Ascending aorta (tissue), 2 donors: ENCODE results near the gene MYH6. TPM values are rescaled to one million over a fixed set of nuclear protein-coding genes. Genes with fewer than 3 reads are reported as not detected.
A peak's percentile ranks its signal among the peaks of the same experiment; 100 is the strongest.

Experiments used
- DNase-seq, 2 donors: peaks; one replicate each; pipeline ENCODE4 v3.0.0-alpha.2; 2019; ENCODE audit warnings: low spot score in 2 of 2
- H3K27ac ChIP-seq, 2 donors: fragments of 200-600 bp; sonication (generic); one replicate each; pipeline ENCODE4 v1.5.1; 2016 to 2017; ENCODE audit warnings: mild to moderate bottlenecking in 1 of 2
- H3K27me3 ChIP-seq: fragments of 200-600 bp; sonication (generic); one replicate; pipeline ENCODE4 v1.5.1; 2017
- H3K36me3 ChIP-seq, 2 donors: fragments of 200-600 bp; sonication (generic); one replicate each; pipeline ENCODE4 v1.5.1; 2016
- H3K4me1 ChIP-seq, 2 donors: fragments of 200-600 bp; sonication (generic); one replicate each; pipeline ENCODE4 v1.5.1; 2016 to 2017; ENCODE audit warnings: mild to moderate bottlenecking in 1 of 2
- H3K4me3 ChIP-seq, 2 donors: fragments of 200-600 bp; sonication (generic); one replicate each; pipeline ENCODE4 v1.5.1; 2016 to 2017; ENCODE audit warnings: mild to moderate bottlenecking in 1 of 2
- H3K9me3 ChIP-seq, 2 donors: fragments of 200-600 bp; sonication (generic); one replicate each; pipeline ENCODE4 v1.5.1; 2016
- intact Hi-C: fragments of 100-400 bp; cut with DNase I; formaldehyde crosslinking; loops from one replicate; pipeline ENCODE4 v1.15.1; 2023
- total RNA-seq: library from RNA; depleted of rRNA; stranded (reverse); fragments of >200 nt; gene quantifications from one replicate; pipeline ENCODE4 v1.1.0, GENCODE V29; 2016
- TF ChIP-seq, protein P1 (sequence below), 3 experiments: fragments of 200-600 bp in 2 of 3; fragments of 450-650 bp in 1 of 3; sonication (generic) in 2 of 3; IDR thresholded peaks; one replicate each; pipeline ENCODE4 v1.5.1; 2016 to 2019; ENCODE audit warnings: antibody characterized with exemption in 3 of 3, mild to moderate bottlenecking in 1 of 3, moderate library complexity in 1 of 3

The MYH6 gene
- total RNA-seq, 1 donor from 2014 or later, result not detected

DNA sequence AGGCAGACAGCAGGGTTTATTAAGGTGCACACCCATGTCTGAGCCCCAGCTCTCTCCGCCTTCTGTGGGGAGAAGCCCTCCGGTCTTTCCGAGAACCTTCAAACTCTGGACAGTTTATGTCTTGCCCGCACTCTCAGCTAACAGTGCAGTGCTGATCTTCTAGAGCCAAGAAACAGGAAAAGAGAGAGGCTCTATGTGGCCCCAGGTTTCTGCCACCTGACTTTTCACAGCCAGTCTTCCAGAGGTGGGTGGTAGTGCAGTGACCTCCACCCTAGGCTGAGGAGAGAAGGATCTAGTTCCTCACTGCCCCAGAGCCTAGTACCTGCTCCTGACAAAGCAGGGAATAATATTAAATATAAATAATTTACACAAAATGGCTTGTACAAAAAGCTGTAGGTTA lies 51.4 kb downstream of the MYH6 start:
- no peak overlapping the region for H3K27ac ChIP-seq
- no peaks in the 10 kb centered on the region for H3K9me3 ChIP-seq
- DNase-seq, result peak in 1 of 2 donors; percentile 16
- H3K27me3 ChIP-seq, result no peaks in the 10 kb centered on the region
- intact Hi-C loops, result loop anchor here (1.0 kb wide), 1 partner anchor 24 kb away; no protein-coding TSS in a partner anchor
- TF ChIP-seq, protein P1, sequence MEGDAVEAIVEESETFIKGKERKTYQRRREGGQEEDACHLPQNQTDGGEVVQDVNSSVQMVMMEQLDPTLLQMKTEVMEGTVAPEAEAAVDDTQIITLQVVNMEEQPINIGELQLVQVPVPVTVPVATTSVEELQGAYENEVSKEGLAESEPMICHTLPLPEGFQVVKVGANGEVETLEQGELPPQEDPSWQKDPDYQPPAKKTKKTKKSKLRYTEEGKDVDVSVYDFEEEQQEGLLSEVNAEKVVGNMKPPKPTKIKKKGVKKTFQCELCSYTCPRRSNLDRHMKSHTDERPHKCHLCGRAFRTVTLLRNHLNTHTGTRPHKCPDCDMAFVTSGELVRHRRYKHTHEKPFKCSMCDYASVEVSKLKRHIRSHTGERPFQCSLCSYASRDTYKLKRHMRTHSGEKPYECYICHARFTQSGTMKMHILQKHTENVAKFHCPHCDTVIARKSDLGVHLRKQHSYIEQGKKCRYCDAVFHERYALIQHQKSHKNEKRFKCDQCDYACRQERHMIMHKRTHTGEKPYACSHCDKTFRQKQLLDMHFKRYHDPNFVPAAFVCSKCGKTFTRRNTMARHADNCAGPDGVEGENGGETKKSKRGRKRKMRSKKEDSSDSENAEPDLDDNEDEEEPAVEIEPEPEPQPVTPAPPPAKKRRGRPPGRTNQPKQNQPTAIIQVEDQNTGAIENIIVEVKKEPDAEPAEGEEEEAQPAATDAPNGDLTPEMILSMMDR (IDR thresholded peaks at IDR 0.05), result no peak
- H3K4me1 ChIP-seq, result peaks cover 4 to 11% of the 10 kb centered on the region in 2 donors
- no peak overlapping the region for H3K4me3 ChIP-seq
- peaks cover 12 to 17% of the 10 kb centered on the region in 2 donors for H3K36me3 ChIP-seq

DNA sequence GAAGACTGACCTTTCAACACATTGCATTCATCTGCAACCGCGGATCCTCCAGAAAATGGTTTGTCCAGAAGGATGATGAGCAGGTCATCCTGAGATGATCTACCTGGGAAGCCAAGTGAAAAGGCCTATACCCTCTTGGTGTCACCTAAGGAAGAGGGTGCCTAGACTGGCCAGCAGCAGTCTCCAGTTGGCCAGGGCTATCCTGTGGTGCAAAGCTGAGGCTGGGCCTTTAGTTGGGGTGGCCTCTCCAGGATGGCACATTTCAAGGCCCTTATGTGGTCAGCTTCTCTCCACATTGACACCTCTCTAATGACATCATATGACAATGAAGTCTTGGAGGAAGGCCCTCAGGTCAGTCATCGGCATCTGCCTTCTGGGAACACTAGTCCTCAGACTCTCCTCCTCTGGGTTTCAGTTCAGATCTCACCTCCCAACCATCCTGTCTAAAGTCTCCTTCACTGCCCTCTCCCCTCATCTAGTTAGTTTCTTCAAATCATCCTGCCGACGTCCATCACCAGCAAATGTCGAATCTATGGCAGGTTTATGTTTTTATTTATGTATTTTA lies 52.1 kb downstream of the MYH6 start:
- Histone ChIP-seq H3K4me3 (no peak overlapping the region), H3K27me3 (no peaks in the 10 kb centered on the region), H3K4me1 (peaks cover 4 to 9% of the 10 kb centered on the region in 2 donors), H3K9me3 (no peaks in the 10 kb centered on the region), H3K36me3 (peaks cover 12 to 17% of the 10 kb centered on the region in 2 donors), H3K27ac (no peak overlapping the region)
- DNase-seq, result peak in 1 of 2 donors; percentile 37
- TF ChIP-seq, protein P1 (IDR thresholded peaks at IDR 0.05), result no peak
- intact Hi-C loops, result loop anchor here (1.0 kb wide), 1 partner anchor 24 kb away; no protein-coding TSS in a partner anchor

DNA sequence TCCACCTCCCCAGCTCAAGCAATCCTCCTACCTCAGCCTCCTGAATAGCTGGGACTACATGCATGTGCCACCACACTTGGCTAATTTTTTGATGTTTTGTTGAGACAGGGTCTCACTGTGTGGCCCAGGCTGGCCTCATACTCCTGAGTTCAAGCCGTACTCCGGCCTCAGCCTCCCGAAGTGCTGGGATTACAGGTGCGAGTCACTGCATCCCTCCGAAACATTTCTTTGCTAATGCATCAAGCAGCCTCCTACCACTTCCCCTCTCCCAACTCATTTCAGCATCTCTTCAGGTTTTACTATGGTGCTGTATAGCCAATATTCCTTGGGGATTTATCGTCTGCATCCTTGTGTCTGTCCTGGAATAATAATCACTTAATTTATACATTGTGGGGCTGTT lies 53.1 kb downstream of the MYH6 start:
- DNase-seq, result peak in 1 of 2 donors; percentile 30
- no peak overlapping the region for H3K27ac ChIP-seq
- H3K4me3 ChIP-seq, result no peak overlapping the region
- TF ChIP-seq, protein P1 (IDR thresholded peaks at IDR 0.05), result no peak
- H3K4me1 ChIP-seq, result peaks cover 4 to 9% of the 10 kb centered on the region in 2 donors
- peaks cover 8 to 17% of the 10 kb centered on the region in 2 donors for H3K36me3 ChIP-seq
- no peaks in the 10 kb centered on the region for H3K27me3 ChIP-seq
- no peaks in the 10 kb centered on the region for H3K9me3 ChIP-seq
- intact Hi-C loops, result no loop called here

DNA sequence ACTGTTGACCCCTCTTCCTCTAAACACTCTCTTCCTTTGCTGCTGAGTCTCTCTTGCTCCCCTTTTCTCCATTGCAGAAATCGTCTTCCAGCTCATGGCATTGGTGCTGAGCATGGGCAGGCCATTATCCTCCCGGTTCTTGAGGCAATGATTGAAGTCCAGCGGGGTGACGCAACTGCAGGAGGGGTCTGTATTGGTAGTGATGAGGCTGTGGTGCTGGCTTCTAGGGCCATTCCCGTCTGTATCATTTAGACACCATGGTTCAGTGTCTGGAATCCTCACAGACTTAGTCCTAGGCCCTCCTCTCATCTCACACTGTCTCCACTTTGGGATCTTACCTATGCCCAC lies 54.7 kb downstream of the MYH6 start:
- no peaks in the 10 kb centered on the region for H3K9me3 ChIP-seq
- no peak overlapping the region for H3K4me3 ChIP-seq
- intact Hi-C loops, result loop anchor here (2.0 kb wide), 1 partner anchor 33 kb away; the partner anchor contains the start of gene PABPN1
- H3K27ac ChIP-seq, result peak overlapping the region in 1 of 2 donors; percentile 4
- TF ChIP-seq, protein P1 (IDR thresholded peaks at IDR 0.05), result no peak
- DNase-seq, result peak in 1 of 2 donors; percentile 64
- peaks cover 0 to 11% of the 10 kb centered on the region in 2 donors for H3K36me3 ChIP-seq
- peaks cover 4 to 9% of the 10 kb centered on the region in 2 donors for H3K4me1 ChIP-seq
- no peaks in the 10 kb centered on the region for H3K27me3 ChIP-seq

DNA sequence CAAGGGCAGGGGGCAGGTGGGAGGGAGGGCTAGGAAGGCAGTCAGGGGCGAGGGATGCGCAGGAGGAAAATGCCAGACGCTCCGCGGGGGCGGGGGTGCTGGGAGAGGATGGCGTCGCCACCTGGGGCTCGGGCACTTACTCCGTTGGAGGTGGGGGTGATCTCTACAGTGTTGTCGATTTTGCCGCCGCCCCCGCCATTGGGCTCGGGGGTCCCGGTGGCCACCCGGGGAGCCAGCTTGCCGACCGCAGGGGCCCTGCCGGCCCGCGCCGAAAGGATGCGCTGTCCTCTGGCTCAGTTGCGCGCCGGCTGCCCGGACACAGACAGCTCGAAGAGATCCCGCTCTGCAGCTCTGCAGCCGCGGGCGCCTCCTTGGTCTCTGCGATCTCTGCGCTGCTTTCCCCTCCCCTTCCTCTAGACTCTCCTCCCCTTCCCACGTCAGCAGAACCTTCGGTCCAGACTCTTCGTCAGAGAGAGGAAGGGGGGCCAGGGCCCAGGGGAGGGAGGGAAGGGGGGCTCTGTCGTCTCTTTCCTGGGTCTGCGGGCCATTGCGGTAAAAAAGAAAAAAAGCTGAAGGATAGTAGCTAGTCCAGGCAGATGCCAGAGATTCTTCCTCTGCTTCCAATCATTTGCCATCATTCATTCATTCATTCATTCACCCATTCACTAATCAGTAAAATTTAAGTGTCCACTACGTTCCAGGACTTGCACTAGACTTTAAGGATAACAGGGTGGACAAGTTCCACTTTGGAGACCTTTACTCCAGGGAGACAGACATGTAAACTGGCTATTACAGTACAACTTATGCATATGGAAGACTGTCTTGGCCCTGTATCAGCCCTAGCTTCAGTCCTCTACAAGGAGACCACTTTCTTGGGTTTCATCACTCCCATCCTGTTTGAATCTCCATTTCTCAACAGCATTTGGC lies 55.3 kb downstream of the MYH6 start, which contains the start of gene SLC22A17:
Gene SLC22A17 (minus strand): TSS at position 382 of the 927 bp plus-strand sequence.
- Histone ChIP-seq H3K9me3 (no peaks in the 10 kb centered on the region), H3K4me3 (peak within 1 kb of the TSS; percentile 69 to 81), H3K27ac (peak within 1 kb of the TSS in 1 of 2 donors; percentile 24), H3K27me3 (no peaks in the 10 kb centered on the region), H3K36me3 (peaks cover 0 to 8% of the 10 kb centered on the region in 2 donors), H3K4me1 (peaks cover 4 to 9% of the 10 kb centered on the region in 2 donors)
- TF ChIP-seq, protein P1 (IDR thresholded peaks at IDR 0.05), result peak in 1 of 3 experiments; percentile 13
- intact Hi-C loops, result loop anchor here (1.0 to 2.0 kb wide), 2 partner anchors 13 to 32 kb away; partner anchors contain the start of genes EFS and PABPN1
- DNase-seq, result peak in 1 of 2 donors; percentile 91
